ENCODE results near the gene ANKS6.

- no peak for TF ChIP-seq CTCF (IDR thresholded peaks at IDR 0.05)
- TF ChIP-seq POLR2A (IDR thresholded peaks at IDR 0.05), result no peak
Observed at GRCh38 chr9:98755006-98755618, 41.2 kb downstream of the ANKS6 start.
